Natural killer cell (primary cell): ENCODE measurements around the gene SORCS2. TPM values are rescaled to one million over a fixed set of nuclear protein-coding genes. Genes with fewer than 3 reads are reported as not detected.

Experiments used
- ATAC-seq, 3 donors: fragments of 150-1000 bp in 2 of 3; fragments of 200-7000 bp in 1 of 3; cut with Tn5 transposase; 1 replicate in 1 of 3; 2 replicates in 2 of 3; pipeline ENCODE4 v1.10.0; 2021; ENCODE audit warnings: mild to moderate bottlenecking in 2 of 3, moderate library complexity in 2 of 3
- DNase-seq, 2 donors: peaks; one replicate each; pipeline versions ENCODE4 v3.0.0 to v3.0.0-alpha.2; 2013 to 2021; ENCODE audit warnings: mixed read lengths in 1 of 2
- H3K27ac ChIP-seq: one replicate; pipeline ENCODE4 v1.5.1; 2013; ENCODE audit warnings: mild to moderate bottlenecking, low read length
- H3K27me3 ChIP-seq: one replicate; pipeline ENCODE4 v1.6.1; 2013; ENCODE audit warnings: low read length; ENCODE audit not compliant: control insufficient read depth, insufficient read depth
- H3K36me3 ChIP-seq: one replicate; pipeline ENCODE4 v1.6.1; 2013; ENCODE audit warnings: low read length; ENCODE audit not compliant: control insufficient read depth, insufficient read depth
- H3K4me1 ChIP-seq: one replicate; pipeline ENCODE4 v1.6.1; 2013; ENCODE audit warnings: low read length; ENCODE audit not compliant: control insufficient read depth, insufficient read depth
- H3K4me3 ChIP-seq: one replicate; pipeline ENCODE4 v1.5.1; 2013; ENCODE audit warnings: low read length
- H3K9me3 ChIP-seq: one replicate; pipeline ENCODE4 v1.6.1; 2013; ENCODE audit warnings: low read length; ENCODE audit not compliant: control insufficient read depth, insufficient read depth
- H3K27ac Mint-ChIP-seq, 2 donors: one replicate each; pipeline ENCODE4 v1.8.0; 2022; ENCODE audit warnings: mild to moderate bottlenecking in 2 of 2, mixed read lengths in 2 of 2, moderate library complexity in 1 of 2
- H3K27me3 Mint-ChIP-seq, 2 donors: one replicate each; pipeline ENCODE4 v1.8.0; 2022; ENCODE audit warnings: low read depth in 2 of 2, mixed read lengths in 2 of 2
- H3K36me3 Mint-ChIP-seq: one replicate; pipeline ENCODE4 v1.8.0; 2022; ENCODE audit warnings: mixed read lengths
- H3K4me1 Mint-ChIP-seq, 2 donors: one replicate each; pipeline ENCODE4 v1.8.0; 2022; ENCODE audit warnings: mixed read lengths in 2 of 2
- H3K4me3 Mint-ChIP-seq: one replicate; pipeline ENCODE4 v1.8.0; 2022; ENCODE audit warnings: mild to moderate bottlenecking, moderate library complexity, mixed read lengths
- H3K9me3 Mint-ChIP-seq, 2 donors: one replicate each; pipeline ENCODE4 v1.8.0; 2022; ENCODE audit warnings: mixed read lengths in 2 of 2
- CTCF ChIP-seq: fragments of 200-600 bp; IDR thresholded peaks from one replicate; pipeline ENCODE4 v1.8.0; 2022; ENCODE audit warnings: antibody characterized with exemption
- WGBS: methylation state at CpG from one replicate; pipeline ENCODE4 v1.1.7; 2013; ENCODE audit warnings: missing lambda C conversion rate; ENCODE audit not compliant: insufficient coverage; 5-methylcytosine and 5-hydroxymethylcytosine counted together
- intact Hi-C: fragments of 100-400 bp; cut with micrococcal nuclease; formaldehyde crosslinking; loops from one replicate; pipeline ENCODE4 v1.14.2; 2022
- total RNA-seq, 4 donors: library from RNA; stranded (reverse); fragments of 120-200 nt in 1 of 4; gene quantifications; one replicate each; pipeline versions ENCODE4 v1.2.3 to v1.2.4, GENCODE V29; 2013 to 2022

Gene SORCS2
- total RNA-seq, 3 donors from 2014 or later (not counting 1 experiment from before 2014, with no cell fraction given), result 1.2 to 2.5 (median 1.4) TPM

- H3K27me3 ChIP-seq, result no peaks in the 10 kb centered on the region
- peaks cover 19 to 39% of the 10 kb centered on the region in 2 donors for H3K4me1 Mint-ChIP-seq
- DNase-seq (no peak), ATAC-seq (no peak)
- no peaks in the 10 kb centered on the region for H3K9me3 Mint-ChIP-seq
- no peak overlapping the region for H3K27ac Mint-ChIP-seq
- H3K9me3 ChIP-seq, result no peaks in the 10 kb centered on the region
- no peak overlapping the region for H3K27ac ChIP-seq
- peaks cover 7% of the 10 kb centered on the region for H3K4me1 ChIP-seq
- no peaks in the 10 kb centered on the region for H3K36me3 Mint-ChIP-seq
- no peak for TF ChIP-seq CTCF
- H3K4me3 ChIP-seq, result no peak overlapping the region
- no peaks in the 10 kb centered on the region for H3K36me3 ChIP-seq
- intact Hi-C loops, result no loop called here
- H3K4me3 Mint-ChIP-seq, result no peak overlapping the region
- 44% methylated on average over 7 of the region's 7 CpGs for WGBS
- no peaks in the 10 kb centered on the region for H3K27me3 Mint-ChIP-seq
Observed at GRCh38 chr4:7530082-7530481, 337.7 kb downstream of the SORCS2 start.

GRCh38 chr4:7530932-7531639, 338.7 kb downstream of the SORCS2 start:
- no peaks in the 10 kb centered on the region for H3K4me1 ChIP-seq
- H3K4me1 Mint-ChIP-seq, result peaks cover 10 to 29% of the 10 kb centered on the region in 2 donors

GRCh38 chr4:7531640-7531994, 339.3 kb downstream of the SORCS2 start:
- no peaks in the 10 kb centered on the region for H3K9me3 ChIP-seq
- no peak overlapping the region for H3K27ac ChIP-seq
- H3K36me3 Mint-ChIP-seq, result no peaks in the 10 kb centered on the region
- intact Hi-C loops, result no loop called here
- H3K9me3 Mint-ChIP-seq, result no peaks in the 10 kb centered on the region
- H3K4me3 ChIP-seq, result no peak overlapping the region
- H3K4me1 Mint-ChIP-seq, result peaks cover 8 to 23% of the 10 kb centered on the region in 2 donors
- no peaks in the 10 kb centered on the region for H3K27me3 ChIP-seq
- H3K27ac Mint-ChIP-seq, result no peak overlapping the region
- no peaks in the 10 kb centered on the region for H3K27me3 Mint-ChIP-seq
- DNase-seq (no peak), ATAC-seq (no peak)
- H3K36me3 ChIP-seq, result no peaks in the 10 kb centered on the region
- no peak overlapping the region for H3K4me3 Mint-ChIP-seq
- WGBS, result 72% methylated on average over 8 of the region's 8 CpGs
- TF ChIP-seq CTCF, result no peak
- no peaks in the 10 kb centered on the region for H3K4me1 ChIP-seq

More at GRCh38 chr4:7530932-7531639, 338.7 kb downstream of the SORCS2 start:
- no peaks in the 10 kb centered on the region for H3K9me3 ChIP-seq
- Mint-ChIP-seq H3K9me3 (no peaks in the 10 kb centered on the region), H3K27me3 (no peaks in the 10 kb centered on the region), H3K4me3 (no peak overlapping the region), H3K27ac (no peak overlapping the region), H3K36me3 (no peaks in the 10 kb centered on the region)
- 86% methylated on average over 17 of the region's 17 CpGs for WGBS
- no peaks in the 10 kb centered on the region for H3K27me3 ChIP-seq
- TF ChIP-seq CTCF, result no peak
- H3K36me3 ChIP-seq, result no peaks in the 10 kb centered on the region
- no peak overlapping the region for H3K27ac ChIP-seq
- ATAC-seq, result no peak
- no peak for DNase-seq
- no peak overlapping the region for H3K4me3 ChIP-seq
- intact Hi-C loops, result no loop called here

- H3K27me3 ChIP-seq, result no peaks in the 10 kb centered on the region
- no peaks in the 10 kb centered on the region for H3K9me3 ChIP-seq
- H3K36me3 ChIP-seq, result no peaks in the 10 kb centered on the region
- Mint-ChIP-seq H3K27me3 (no peaks in the 10 kb centered on the region), H3K27ac (no peak overlapping the region), H3K4me3 (no peak overlapping the region), H3K9me3 (no peaks in the 10 kb centered on the region), H3K4me1 (peaks cover 8 to 22% of the 10 kb centered on the region in 2 donors), H3K36me3 (no peaks in the 10 kb centered on the region)
- ATAC-seq (no peak), DNase-seq (no peak)
- intact Hi-C loops, result no loop called here
- no peak overlapping the region for H3K4me3 ChIP-seq
- H3K4me1 ChIP-seq, result no peaks in the 10 kb centered on the region
- H3K27ac ChIP-seq, result no peak overlapping the region
- 71% methylated on average over 8 of the region's 8 CpGs for WGBS
- TF ChIP-seq CTCF, result no peak
Observed at GRCh38 chr4:7532043-7532442, 339.7 kb downstream of the SORCS2 start.
